Measurements from ENCODE around the gene FHAD1. TPM values are rescaled to one million over a fixed set of nuclear protein-coding genes. Genes with fewer than 3 reads are reported as not detected.

FHAD1 gene
- total RNA-seq, 2 donors from 2014 or later = 0.27 to 6.5 TPM

- no peak for DNase-seq (ENCODE audit: low spot score)
- WGBS = 91% methylated on average over 6 of the region's 6 CpGs
- Histone ChIP-seq H3K27me3 (replicated peaks; ENCODE audit: insufficient read depth) (no peaks in the 10 kb centered on the region), H3K9me3 (no peaks in the 10 kb centered on the region), H3K4me1 (replicated peaks) (no peaks in the 10 kb centered on the region), H3K27ac (no peak overlapping the region), H3K36me3 (no peaks in the 10 kb centered on the region), H3K4me3 (no peak overlapping the region)
- TF ChIP-seq POLR2A (IDR thresholded peaks at IDR 0.05) (no peak), CTCF (IDR thresholded peaks at IDR 0.05) (no peak), POLR2AphosphoS5 (IDR thresholded peaks at IDR 0.05) (no peak)
- intact Hi-C loops (cut with DNase I) = no loop called here
Measured at GRCh38 chr1:15441247-15441646, 194.2 kb downstream of the FHAD1 start.

- H3K9me3 ChIP-seq = no peaks in the 10 kb centered on the region
- 93% methylated on average over 8 of the region's 8 CpGs for WGBS
- H3K27ac ChIP-seq = no peak overlapping the region
- H3K27me3 ChIP-seq (replicated peaks; ENCODE audit: insufficient read depth) = no peaks in the 10 kb centered on the region
- TF ChIP-seq POLR2A (IDR thresholded peaks at IDR 0.05) (no peak), CTCF (IDR thresholded peaks at IDR 0.05) (no peak), POLR2AphosphoS5 (IDR thresholded peaks at IDR 0.05) (no peak)
- H3K36me3 ChIP-seq = no peaks in the 10 kb centered on the region
- H3K4me3 ChIP-seq = no peak overlapping the region
- intact Hi-C loops (cut with DNase I) = no loop called here
- no peak for DNase-seq (ENCODE audit: low spot score)
- no peaks in the 10 kb centered on the region for H3K4me1 ChIP-seq (replicated peaks)
Measured at GRCh38 chr1:15442119-15442518, 195.1 kb downstream of the FHAD1 start.

GRCh38 chr1:15442759-15443158 lies 195.7 kb downstream of the FHAD1 start:
- H3K27me3 ChIP-seq (replicated peaks; ENCODE audit: insufficient read depth) = no peaks in the 10 kb centered on the region
- 93% methylated on average over 5 of the region's 5 CpGs for WGBS
- no peak overlapping the region for H3K27ac ChIP-seq
- H3K9me3 ChIP-seq = no peaks in the 10 kb centered on the region
- intact Hi-C loops (cut with DNase I) = no loop called here
- no peak overlapping the region for H3K4me3 ChIP-seq
- DNase-seq (ENCODE audit: low spot score) = no peak
- TF ChIP-seq POLR2A (IDR thresholded peaks at IDR 0.05) (no peak), CTCF (IDR thresholded peaks at IDR 0.05) (no peak), POLR2AphosphoS5 (IDR thresholded peaks at IDR 0.05) (no peak)
- H3K4me1 ChIP-seq (replicated peaks) = no peaks in the 10 kb centered on the region
- no peaks in the 10 kb centered on the region for H3K36me3 ChIP-seq

- Histone ChIP-seq H3K27ac (no peak overlapping the region), H3K36me3 (no peaks in the 10 kb centered on the region), H3K4me1 (replicated peaks) (no peaks in the 10 kb centered on the region), H3K9me3 (no peaks in the 10 kb centered on the region), H3K4me3 (no peak overlapping the region), H3K27me3 (replicated peaks; ENCODE audit: insufficient read depth) (no peaks in the 10 kb centered on the region)
- DNase-seq (ENCODE audit: low spot score) = no peak
- TF ChIP-seq POLR2AphosphoS5 (IDR thresholded peaks at IDR 0.05) (no peak), POLR2A (IDR thresholded peaks at IDR 0.05) (no peak), CTCF (IDR thresholded peaks at IDR 0.05) (no peak)
- WGBS = 78% methylated on average over 5 of the region's 5 CpGs
- intact Hi-C loops (cut with DNase I) = no loop called here
Measured at GRCh38 chr1:15443281-15443680, 196.3 kb downstream of the FHAD1 start.

GRCh38 chr1:15444468-15445389 lies 197.7 kb downstream of the FHAD1 start:
- DNase-seq (ENCODE audit: low spot score) = no peak
- Histone ChIP-seq H3K4me1 (replicated peaks) (no peaks in the 10 kb centered on the region), H3K27ac (no peak overlapping the region), H3K36me3 (no peaks in the 10 kb centered on the region), H3K9me3 (no peaks in the 10 kb centered on the region), H3K27me3 (replicated peaks; ENCODE audit: insufficient read depth) (no peaks in the 10 kb centered on the region), H3K4me3 (no peak overlapping the region)
- intact Hi-C loops (cut with DNase I) = no loop called here
- TF ChIP-seq POLR2A (IDR thresholded peaks at IDR 0.05) (no peak), CTCF (IDR thresholded peaks at IDR 0.05) (no peak), POLR2AphosphoS5 (IDR thresholded peaks at IDR 0.05) (no peak)
- 78% methylated on average over 17 of the region's 17 CpGs for WGBS

Measured in prostate gland (tissue), 2 donors.